22Rv1 (cell line): Measurements from ENCODE around the gene RBCK1.

Source experiments
- CTCF ChIP-seq: fragments of 450-650 bp; IDR thresholded peaks from 2 replicates; pipeline ENCODE4 v1.5.1; 2017; ENCODE audit warnings: mild to moderate bottlenecking
- ZFX ChIP-seq: fragments of 450-650 bp; IDR thresholded peaks from 2 replicates; pipeline ENCODE4 v1.6.1; 2017; ENCODE audit warnings: antibody characterized with exemption, borderline replicate concordance

GRCh38 chr20:432208-432607 lies 24.1 kb downstream of the RBCK1 start:
- TF ChIP-seq CTCF (no peak), ZFX (no peak)
